Heart left ventricle (tissue), 16 donors: ENCODE measurements around the gene ZNF212. TPM values are rescaled to one million over a fixed set of nuclear protein-coding genes. Genes with fewer than 3 reads are reported as not detected.

Source experiments
- ATAC-seq, 4 donors: fragments of 200-7000 bp; cut with Tn5 transposase; one replicate each; pipeline ENCODE4 v1.9.1; 2020 to 2022; ENCODE audit warnings: moderate library complexity in 4 of 4, mild to moderate bottlenecking in 3 of 4, moderate number of reproducible peaks in 1 of 4
- DNase-seq, 5 donors: peaks; one replicate each; pipeline ENCODE4 v3.0.0-alpha.2; 2020
- H3K27ac ChIP-seq, 12 donors: fragments of 200-600 bp; sonication (generic) in 4 of 12; one replicate each; pipeline versions ENCODE4 v1.5.0 to v1.8.0; 2016 to 2022; ENCODE audit warnings: mild to moderate bottlenecking in 2 of 12
- H3K27me3 ChIP-seq, 9 donors: fragments of 200-600 bp; sonication (generic) in 2 of 9; one replicate each; pipeline versions ENCODE4 v1.5.1 to v1.8.0; 2016 to 2022; ENCODE audit warnings: mild to moderate bottlenecking in 3 of 9
- H3K36me3 ChIP-seq, 9 donors: fragments of 200-600 bp; sonication (generic) in 2 of 9; one replicate each; pipeline versions ENCODE4 v1.5.0 to v1.8.0; 2018 to 2022; ENCODE audit warnings: mild to moderate bottlenecking in 2 of 9
- H3K4me1 ChIP-seq, 12 donors: fragments of 200-600 bp; sonication (generic) in 4 of 12; one replicate each; pipeline versions ENCODE4 v1.5.0 to v1.8.0; 2016 to 2022; ENCODE audit warnings: mild to moderate bottlenecking in 3 of 12
- H3K4me3 ChIP-seq, 12 donors: fragments of 200-600 bp; sonication (generic) in 4 of 12; one replicate each; pipeline versions ENCODE4 v1.5.0 to v1.8.0; 2017 to 2022; ENCODE audit warnings: mild to moderate bottlenecking in 9 of 12, moderate library complexity in 4 of 12
- H3K9me3 ChIP-seq, 12 donors: fragments of 200-600 bp; sonication (generic) in 4 of 12; one replicate each; pipeline versions ENCODE4 v1.5.0 to v1.8.0; 2016 to 2022; ENCODE audit warnings: mild to moderate bottlenecking in 1 of 12
- POLR2A ChIP-seq, 2 donors: fragments of 450-650 bp; IDR thresholded peaks; one replicate each; pipeline ENCODE4 v1.6.1; 2017; ENCODE audit warnings: antibody characterized with exemption in 2 of 2, mild to moderate bottlenecking in 2 of 2, moderate library complexity in 2 of 2
- WGBS, 4 donors: extraction: QIAGEN DNeasy Blood & Tissue Kit in 2 of 4; methylation state at CpG; one replicate each; pipeline versions ENCODE4 v1.1.5 to v1.1.7; 2013 to 2018; 5-methylcytosine and 5-hydroxymethylcytosine counted together
- intact Hi-C, 10 donors: fragments of 100-400 bp; cut with DNase I; formaldehyde crosslinking; loops; one replicate each; pipeline versions ENCODE4 v1.11.1 to v1.14.2; 2022
- polyA plus RNA-seq, 2 donors: library from polyadenylated mRNA; stranded (reverse); fragments of 200-250 nt; gene quantifications; one replicate each; pipeline ENCODE4 v1.2.3, GENCODE V29; 2013
- total RNA-seq, 9 donors: library from RNA; depleted of rRNA in 2 of 9; stranded (reverse); fragments of >200 nt in 2 of 9; fragmentation: NEBNext Ultra II Directional in 3 of 9; extraction: Animal tissue kit (Norgen Biotek cat#: 25700) in 3 of 9; gene quantifications; one replicate each; pipeline versions ENCODE4 v1.1.0 to v1.2.4, GENCODE V29; 2016 to 2023
- TF ChIP-seq, protein P1 (sequence below), 12 donors: fragments of 200-600 bp; sonication (generic) in 4 of 12; IDR thresholded peaks; one replicate each; pipeline versions ENCODE4 v1.5.0 to v1.8.0; 2018 to 2022; ENCODE audit warnings: antibody characterized with exemption in 12 of 12, mild to moderate bottlenecking in 5 of 12
- donor health status: ischemic (EF 13 %, LVEDD 7.1; RV severe dilation, severe dysfunction).
- donor health status: healthy with polysubstance abuse.
- donor health status: DM: no; HTN: yes; CAD: no.
- donor health status: DM: no; HTN: no; CAD: no.
- donor health status: ischemic (EF 25% LVEDD 6.9; RV normal size, moderate dysfunction).
- donor health status: ischemic (EF 25% LVEDD 5.7; RV mildly dilated, moderate dysfunction).
- donor health status: healthy.
- donor health status: DM: yes; HTN: yes; CAD: no.
- donor health status: ischemic (EF 35%, LVEDD 5.7; RV mildly dilated, moderate dysfunction).
- donor health status: nonischemic (EF 11% LVEDD 7.7; RV severe dilation, severe dysfunction).
- donor health status: DM: yes; HTN: yes; CAD: no.
- donor health status: PGD.
- donor health status: ischemic (EF 29% LVEDD 5.4; RV normal size, mild dysfunction).
- donor health status: nonischemic (EF 23%, LVEDD 6.1; RV moderate dilation, normal function).

ZNF212 gene
- total and polyA plus RNA-seq, 11 donors, result 3.4 to 6.3 (median 4.3) TPM

DNA sequence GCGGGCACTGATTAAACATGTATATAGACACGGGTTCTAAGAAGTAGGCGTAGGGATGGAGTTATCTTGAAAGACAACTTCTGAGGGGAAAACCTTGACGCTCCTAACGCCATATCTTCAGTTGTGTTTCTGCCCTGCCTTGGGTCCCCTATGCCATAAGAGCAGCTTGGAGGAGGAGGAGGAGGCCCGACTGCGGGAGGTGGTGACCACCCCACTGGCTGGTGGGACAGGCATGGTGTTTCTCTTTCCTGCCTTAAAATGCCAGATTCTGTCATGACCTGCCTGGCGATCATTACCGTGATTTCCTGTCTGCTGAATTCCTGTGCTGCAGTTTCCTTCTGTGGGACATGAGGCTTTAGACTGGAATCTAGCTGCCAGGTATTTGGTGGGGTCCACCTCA is 38.4 kb downstream of the ZNF212 start:
- ATAC-seq (no peak), DNase-seq (no peak)
- Histone ChIP-seq H3K36me3 (peaks cover 0 to 84% (median 58%) of the 10 kb centered on the region in 9 donors), H3K4me3 (no peak overlapping the region), H3K27me3 (no peaks in the 10 kb centered on the region), H3K27ac (no peak overlapping the region), H3K9me3 (peaks cover 0 to 11% (median 0%) of the 10 kb centered on the region in 12 donors), H3K4me1 (no peaks in the 10 kb centered on the region)
- WGBS, 4 donors, result 91 to 97% (median 95%) methylated on average over 9 of the region's 9 CpGs
- intact Hi-C loops, result no loop called here
- no peak for TF ChIP-seq POLR2A (IDR thresholded peaks at IDR 0.05)
- TF ChIP-seq, protein P1, sequence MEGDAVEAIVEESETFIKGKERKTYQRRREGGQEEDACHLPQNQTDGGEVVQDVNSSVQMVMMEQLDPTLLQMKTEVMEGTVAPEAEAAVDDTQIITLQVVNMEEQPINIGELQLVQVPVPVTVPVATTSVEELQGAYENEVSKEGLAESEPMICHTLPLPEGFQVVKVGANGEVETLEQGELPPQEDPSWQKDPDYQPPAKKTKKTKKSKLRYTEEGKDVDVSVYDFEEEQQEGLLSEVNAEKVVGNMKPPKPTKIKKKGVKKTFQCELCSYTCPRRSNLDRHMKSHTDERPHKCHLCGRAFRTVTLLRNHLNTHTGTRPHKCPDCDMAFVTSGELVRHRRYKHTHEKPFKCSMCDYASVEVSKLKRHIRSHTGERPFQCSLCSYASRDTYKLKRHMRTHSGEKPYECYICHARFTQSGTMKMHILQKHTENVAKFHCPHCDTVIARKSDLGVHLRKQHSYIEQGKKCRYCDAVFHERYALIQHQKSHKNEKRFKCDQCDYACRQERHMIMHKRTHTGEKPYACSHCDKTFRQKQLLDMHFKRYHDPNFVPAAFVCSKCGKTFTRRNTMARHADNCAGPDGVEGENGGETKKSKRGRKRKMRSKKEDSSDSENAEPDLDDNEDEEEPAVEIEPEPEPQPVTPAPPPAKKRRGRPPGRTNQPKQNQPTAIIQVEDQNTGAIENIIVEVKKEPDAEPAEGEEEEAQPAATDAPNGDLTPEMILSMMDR (IDR thresholded peaks at IDR 0.05), result no peak

DNA sequence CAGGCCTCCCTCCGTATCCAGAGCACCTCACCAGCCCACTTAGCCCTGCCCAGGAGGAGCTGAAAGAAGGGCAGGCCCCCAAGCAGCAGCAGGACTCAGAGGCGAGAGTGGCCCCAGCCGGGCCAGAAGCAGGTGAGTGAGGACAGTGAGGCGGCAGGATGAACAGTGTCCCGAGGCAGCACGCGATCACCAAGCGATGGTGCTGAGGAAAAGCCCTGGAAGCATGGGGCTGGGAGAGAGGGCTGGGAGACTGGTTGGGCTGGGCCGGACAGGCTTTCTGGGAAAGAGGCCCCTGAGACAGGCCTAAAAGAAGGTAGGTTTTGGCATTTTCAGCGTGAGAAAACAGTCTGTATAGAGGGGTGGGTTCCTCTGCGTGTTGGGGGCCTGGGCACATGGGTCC is 38.9 kb downstream of the ZNF212 start:
- Histone ChIP-seq H3K4me1 (no peaks in the 10 kb centered on the region), H3K27ac (no peak overlapping the region), H3K4me3 (no peak overlapping the region), H3K9me3 (peaks cover 0 to 11% (median 0%) of the 10 kb centered on the region in 12 donors), H3K27me3 (no peaks in the 10 kb centered on the region), H3K36me3 (peaks cover 0 to 79% (median 52%) of the 10 kb centered on the region in 9 donors)
- TF ChIP-seq, protein P1 (IDR thresholded peaks at IDR 0.05), result no peak
- no peak for TF ChIP-seq POLR2A (IDR thresholded peaks at IDR 0.05)
- peak in 1 of 5 donors; percentile 34 for DNase-seq
- WGBS, 4 donors, result 94 to 97% (median 94%) methylated on average over 11 of the region's 11 CpGs
- no peak for ATAC-seq
- intact Hi-C loops, result no loop called here

DNA sequence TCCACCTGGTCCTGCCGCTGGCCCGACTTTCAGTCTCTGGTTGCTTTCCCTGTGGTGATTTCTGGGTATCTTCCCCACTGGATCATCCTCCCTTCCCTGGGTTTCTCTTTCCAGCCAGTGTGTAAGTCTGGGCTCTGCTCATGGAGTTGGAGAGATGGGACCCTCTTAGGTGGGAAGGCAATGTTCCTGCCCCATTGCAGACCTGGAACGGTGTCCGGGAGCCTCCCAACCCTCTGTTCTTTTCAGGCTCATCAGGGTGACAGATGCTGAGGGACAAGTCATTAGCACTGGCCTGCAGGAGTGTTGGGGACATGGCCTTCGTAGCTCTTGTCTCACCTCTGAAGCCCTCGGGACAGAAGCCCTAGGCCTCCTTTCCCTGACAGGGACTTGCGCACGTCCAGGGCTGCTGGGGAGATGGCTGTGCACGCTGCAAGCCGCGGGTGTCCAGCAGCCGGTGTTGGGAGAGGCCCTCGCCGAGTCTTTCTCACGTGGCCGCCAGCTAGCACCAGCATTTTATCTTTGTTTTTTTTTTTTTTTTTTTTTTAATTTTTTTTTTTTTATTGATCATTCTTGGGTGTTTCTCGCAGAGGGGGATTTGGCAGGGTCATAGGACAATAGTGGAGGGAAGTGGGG is 39.8 kb downstream of the ZNF212 start:
- Histone ChIP-seq H3K27ac (no peak overlapping the region), H3K9me3 (peaks cover 0 to 11% (median 0%) of the 10 kb centered on the region in 12 donors), H3K27me3 (no peaks in the 10 kb centered on the region), H3K4me1 (peaks cover 0 to under 1% (median 0%) of the 10 kb centered on the region in 12 donors), H3K4me3 (no peak overlapping the region), H3K36me3 (peaks cover 0 to 74% (median 50%) of the 10 kb centered on the region in 9 donors)
- TF ChIP-seq, protein P1 (IDR thresholded peaks at IDR 0.05), result no peak
- TF ChIP-seq POLR2A (IDR thresholded peaks at IDR 0.05), result no peak
- intact Hi-C loops, result no loop called here
- DNase-seq (no peak), ATAC-seq (no peak)
- WGBS, 4 donors, result 92 to 97% (median 93%) methylated on average over 17 of the region's 17 CpGs

DNA sequence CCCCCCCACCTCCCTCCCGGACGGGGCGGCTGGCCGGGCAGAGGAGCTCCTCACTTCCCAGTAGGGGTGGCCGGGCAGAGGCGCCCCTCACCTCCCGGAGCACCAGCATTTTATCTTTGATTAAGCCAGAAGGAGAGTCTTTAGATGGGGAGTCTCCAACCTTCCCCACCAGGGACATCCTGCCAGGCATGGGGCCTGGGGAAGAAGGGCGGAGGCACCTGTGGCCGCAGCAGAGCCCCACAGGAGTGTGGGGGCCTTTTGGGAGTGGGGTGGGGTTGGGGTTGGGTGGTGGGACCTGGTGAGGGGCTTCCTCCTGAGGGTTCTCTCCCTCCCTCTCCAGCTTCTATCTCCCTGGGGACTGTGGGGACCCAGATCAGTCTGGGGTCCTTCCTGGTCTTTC is 40.7 kb downstream of the ZNF212 start:
- intact Hi-C loops, result loop anchor here in 2 of 10 donors (10.0 kb wide), 3 partner anchors 145 to 555 kb away; partner anchors contain the start of genes ZNF746 (in 1 of the 2) and ZNF862 (in 1 of the 2)
- no peaks in the 10 kb centered on the region for H3K27me3 ChIP-seq
- peaks cover 0 to 68% (median 47%) of the 10 kb centered on the region in 9 donors for H3K36me3 ChIP-seq
- peaks cover 0 to 1% (median 0%) of the 10 kb centered on the region in 12 donors for H3K9me3 ChIP-seq
- ATAC-seq (no peak), DNase-seq (no peak)
- WGBS, 4 donors, result 93 to 100% (median 96%) methylated on average over 2 to 8 of the region's 9 CpGs
- no peak overlapping the region for H3K4me3 ChIP-seq
- no peak overlapping the region for H3K27ac ChIP-seq
- H3K4me1 ChIP-seq, result peaks cover 0 to 10% (median under 1%) of the 10 kb centered on the region in 12 donors
- no peak for TF ChIP-seq POLR2A (IDR thresholded peaks at IDR 0.05)
- TF ChIP-seq, protein P1 (IDR thresholded peaks at IDR 0.05), result no peak
